ENCODE results near the gene HOMER2.

DNA sequence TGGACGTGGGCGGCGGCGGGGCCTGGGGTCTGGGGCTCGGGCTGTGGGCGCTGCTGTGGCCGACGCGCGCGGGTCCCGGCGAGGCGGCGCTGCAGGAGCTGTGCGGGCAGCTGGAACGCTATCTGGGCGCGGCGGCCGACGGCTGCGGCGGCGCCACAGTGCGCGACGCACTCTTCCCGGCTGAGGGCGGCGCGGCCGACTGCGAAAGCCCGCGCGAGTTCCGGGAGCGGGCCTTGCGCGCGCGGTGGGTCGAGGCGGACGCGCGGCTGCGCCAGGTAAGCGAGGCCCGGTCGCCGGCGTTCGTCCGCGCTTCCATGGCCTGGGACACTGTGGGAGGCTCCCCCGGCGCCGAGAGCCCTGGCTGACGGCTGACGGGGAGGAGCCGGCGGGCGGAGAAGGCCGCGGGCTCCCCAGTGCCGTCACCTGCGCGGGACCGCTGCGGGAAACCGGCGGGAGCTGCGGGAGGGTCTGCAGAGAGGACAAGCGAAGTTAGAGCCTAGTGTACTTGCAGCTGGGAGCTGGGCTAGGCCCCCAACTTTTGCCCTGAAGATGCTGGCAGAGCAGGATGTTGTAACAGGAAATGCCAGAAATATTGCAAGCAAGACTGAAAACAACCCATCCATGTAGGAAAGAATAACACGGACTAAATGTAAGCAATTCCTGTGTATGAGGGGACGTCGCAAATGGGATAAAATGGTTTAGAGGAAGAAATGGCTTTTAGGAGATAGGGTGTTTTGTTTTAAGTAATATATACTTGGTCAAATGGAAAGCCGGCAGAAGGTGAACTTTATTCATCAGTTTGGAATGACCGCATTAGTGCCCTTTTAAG, 142.2 kb downstream of the HOMER2 start:
- TF ChIP-seq, protein P1, sequence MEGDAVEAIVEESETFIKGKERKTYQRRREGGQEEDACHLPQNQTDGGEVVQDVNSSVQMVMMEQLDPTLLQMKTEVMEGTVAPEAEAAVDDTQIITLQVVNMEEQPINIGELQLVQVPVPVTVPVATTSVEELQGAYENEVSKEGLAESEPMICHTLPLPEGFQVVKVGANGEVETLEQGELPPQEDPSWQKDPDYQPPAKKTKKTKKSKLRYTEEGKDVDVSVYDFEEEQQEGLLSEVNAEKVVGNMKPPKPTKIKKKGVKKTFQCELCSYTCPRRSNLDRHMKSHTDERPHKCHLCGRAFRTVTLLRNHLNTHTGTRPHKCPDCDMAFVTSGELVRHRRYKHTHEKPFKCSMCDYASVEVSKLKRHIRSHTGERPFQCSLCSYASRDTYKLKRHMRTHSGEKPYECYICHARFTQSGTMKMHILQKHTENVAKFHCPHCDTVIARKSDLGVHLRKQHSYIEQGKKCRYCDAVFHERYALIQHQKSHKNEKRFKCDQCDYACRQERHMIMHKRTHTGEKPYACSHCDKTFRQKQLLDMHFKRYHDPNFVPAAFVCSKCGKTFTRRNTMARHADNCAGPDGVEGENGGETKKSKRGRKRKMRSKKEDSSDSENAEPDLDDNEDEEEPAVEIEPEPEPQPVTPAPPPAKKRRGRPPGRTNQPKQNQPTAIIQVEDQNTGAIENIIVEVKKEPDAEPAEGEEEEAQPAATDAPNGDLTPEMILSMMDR (conservative IDR thresholded peaks at IDR 0.05; ENCODE audit: low read length) = 0 out of 2 replicates have a peak, but pooled peaks have one; percentile 17
- TF ChIP-seq EZH2phosphoT487 (IDR thresholded peaks at IDR 0.05; ENCODE audit: borderline replicate concordance, low read depth, low read length) = no peak
